T-helper 1 cell treated with Interleukin-12 subunit alpha and Interleukin-12 subunit beta and Interleukin-4 antibody, amounts not matched to agents 30 μg/mL and 1 μg/mL, for 36 hours (primary cell): Measurements from ENCODE around the gene RAMP1.
"Not testable (repeated sequence)": the region's sequence is repeated elsewhere in the genome, so short reads cannot be mapped to it uniquely, and the experiment has no call there.

Source experiments
- H3K27ac Mint-ChIP-seq: one replicate; pipeline ENCODE4 v1.8.0; 2021; ENCODE audit warnings: mild to moderate bottlenecking, mixed read lengths
- H3K27me3 Mint-ChIP-seq: one replicate; pipeline ENCODE4 v1.8.0; 2021; ENCODE audit warnings: low read depth, mixed read lengths
- H3K36me3 Mint-ChIP-seq: one replicate; pipeline ENCODE4 v1.8.0; 2021; ENCODE audit warnings: low read depth, mixed read lengths
- H3K4me1 Mint-ChIP-seq: one replicate; pipeline ENCODE4 v1.8.0; 2021; ENCODE audit warnings: low read depth, mixed read lengths
- H3K4me3 Mint-ChIP-seq: one replicate; pipeline ENCODE4 v1.8.0; 2021; ENCODE audit warnings: mild to moderate bottlenecking, moderate library complexity, mixed read lengths
- H3K9me3 Mint-ChIP-seq: one replicate; pipeline ENCODE4 v1.8.0; 2021; ENCODE audit warnings: mixed read lengths

The RAMP1 gene

DNA sequence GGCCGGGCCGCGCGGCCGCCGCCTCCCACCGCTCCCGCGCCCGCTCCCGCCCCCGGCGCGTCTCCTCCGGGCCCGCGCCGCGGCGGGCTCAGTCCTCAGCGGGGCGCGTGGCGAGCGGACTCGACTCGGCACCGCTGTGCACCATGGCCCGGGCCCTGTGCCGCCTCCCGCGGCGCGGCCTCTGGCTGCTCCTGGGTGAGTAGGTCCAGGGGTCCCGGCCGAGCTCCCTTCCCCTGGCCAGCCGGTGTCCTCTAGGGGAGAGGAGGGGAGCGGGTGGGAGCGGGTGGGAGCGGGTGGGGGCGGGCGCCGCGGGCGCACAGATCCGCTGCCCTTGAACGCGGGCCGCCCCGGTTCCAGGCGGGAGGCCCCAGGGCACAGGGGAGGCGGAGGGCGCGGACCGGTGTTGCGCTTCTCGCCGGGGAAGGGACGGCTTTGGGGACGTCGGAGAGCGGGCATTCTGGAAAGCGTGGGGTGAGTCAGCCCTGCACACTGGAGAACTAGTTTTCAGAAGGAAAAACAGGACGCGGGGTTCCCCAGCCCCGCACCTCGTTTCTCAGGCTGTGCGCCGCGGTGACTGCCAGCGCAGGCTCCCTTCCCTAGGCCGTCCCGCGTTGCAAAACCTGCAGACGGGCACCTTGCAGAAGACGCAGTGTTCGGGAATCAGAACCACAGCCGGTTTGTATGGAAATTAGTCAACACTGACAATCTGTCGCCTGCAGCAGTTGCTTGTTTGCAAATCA is at the start of gene RAMP1:
Gene RAMP1 (plus strand): TSS at position 91 of the 740 bp plus-strand sequence. CDS start 53 bp downstream, at position 144.
- H3K36me3 Mint-ChIP-seq, result peaks cover 1% of the 10 kb centered on the region
- peaks cover 60% of the 10 kb centered on the region for H3K27me3 Mint-ChIP-seq
- H3K27ac Mint-ChIP-seq, result no peak within 1 kb of the TSS

DNA sequence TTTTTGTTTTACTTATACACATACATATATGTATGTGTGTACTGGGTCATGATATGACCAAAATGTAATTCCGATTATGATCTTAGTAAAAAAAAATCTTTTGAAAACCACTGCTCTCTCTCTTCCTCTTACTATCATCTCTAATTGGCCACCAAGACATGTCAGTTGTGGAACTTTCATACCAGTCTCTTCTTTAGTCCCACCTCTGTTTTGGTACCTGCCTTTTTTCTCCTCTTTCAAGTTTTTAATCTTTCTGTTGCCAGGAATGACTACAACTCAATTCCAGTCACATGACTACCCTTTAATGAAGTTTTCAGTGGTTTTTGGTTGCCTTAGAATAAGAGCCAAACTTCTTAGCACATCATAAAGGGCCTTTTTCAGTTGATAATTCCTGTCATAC is 43.8 kb upstream of the RAMP1 start:
- Mint-ChIP-seq H3K9me3 (no peaks in the 10 kb centered on the region), H3K4me3 (no peak overlapping the region), H3K36me3 (peaks cover 7% of the 10 kb centered on the region), H3K4me1 (peaks cover 7% of the 10 kb centered on the region), H3K27me3 (peaks cover 10% of the 10 kb centered on the region), H3K27ac (no peak overlapping the region)

More for the DNA sequence above, at the start of gene RAMP1:
- Mint-ChIP-seq H3K9me3 (no peaks in the 10 kb centered on the region), H3K4me1 (peaks cover 13% of the 10 kb centered on the region), H3K4me3 (peak within 1 kb of the TSS; percentile 80)

DNA sequence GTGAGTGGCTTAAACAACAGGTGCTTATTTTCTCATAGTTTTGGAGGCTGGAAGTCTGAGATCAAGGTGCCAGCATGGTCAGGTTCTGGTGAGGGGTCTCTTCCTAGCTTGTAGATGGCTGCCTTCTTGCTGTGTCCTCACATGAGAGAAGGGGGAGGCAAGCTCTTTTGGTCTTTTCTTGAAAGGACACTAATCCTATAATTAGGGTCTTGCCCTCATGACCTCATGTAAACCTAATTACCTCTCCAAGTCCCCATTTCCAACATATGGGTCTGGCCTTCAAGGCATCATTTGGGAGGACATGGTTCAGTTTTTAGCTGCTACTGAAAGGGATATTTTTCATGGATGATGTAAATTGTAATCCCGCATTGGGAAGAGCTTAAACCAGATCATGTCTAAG is 42.9 kb upstream of the RAMP1 start:
- Mint-ChIP-seq H3K27me3 (peaks cover 9% of the 10 kb centered on the region), H3K9me3 (no peaks in the 10 kb centered on the region), H3K4me1 (peaks cover 7% of the 10 kb centered on the region), H3K27ac (no peak overlapping the region), H3K4me3 (no peak overlapping the region), H3K36me3 (peaks cover 7% of the 10 kb centered on the region)

DNA sequence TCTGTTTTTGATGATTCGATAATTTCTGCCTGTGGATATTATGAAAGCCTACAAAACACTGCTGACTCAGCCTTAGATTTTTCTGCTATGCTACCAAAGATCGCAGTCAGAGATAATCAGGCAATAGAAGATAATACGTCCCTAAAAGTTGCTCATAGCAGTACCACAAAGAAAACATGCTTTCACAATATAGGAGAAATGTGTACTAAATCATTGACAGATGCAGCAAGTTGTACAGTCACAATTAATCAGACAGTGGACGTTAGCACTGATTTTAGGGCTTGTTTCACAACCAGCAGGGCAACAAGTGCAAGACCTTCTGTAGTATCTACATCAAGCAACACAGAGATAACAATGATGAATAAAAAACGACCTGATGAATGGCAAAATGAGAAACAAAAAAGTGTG is 41.4 kb upstream of the RAMP1 start:
- peaks cover 7% of the 10 kb centered on the region for H3K4me1 Mint-ChIP-seq
- H3K27ac Mint-ChIP-seq, result no peak overlapping the region
- H3K27me3 Mint-ChIP-seq, result peaks cover 5% of the 10 kb centered on the region
- H3K9me3 Mint-ChIP-seq, result no peaks in the 10 kb centered on the region
- H3K4me3 Mint-ChIP-seq, result no peak overlapping the region
- peaks cover 7% of the 10 kb centered on the region for H3K36me3 Mint-ChIP-seq

DNA sequence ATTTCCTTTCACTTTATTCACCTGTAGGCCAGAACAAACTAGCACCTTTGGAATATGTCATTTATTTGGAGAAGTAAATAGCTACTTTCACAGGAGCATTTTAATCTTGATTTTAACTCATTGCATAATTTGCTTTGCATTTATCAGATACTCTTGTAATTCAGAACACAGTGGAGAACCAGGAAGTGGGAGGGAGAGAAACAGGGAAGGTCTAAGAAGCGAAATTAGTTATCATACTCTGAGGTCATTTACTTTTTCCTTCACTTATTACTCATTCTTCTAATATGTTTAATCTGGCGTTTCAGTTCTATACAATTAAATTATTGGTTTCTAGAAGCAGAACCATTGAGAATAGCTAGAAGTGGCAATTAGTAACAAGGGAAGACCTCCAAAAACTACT is 40.2 kb upstream of the RAMP1 start:
- peaks cover 4% of the 10 kb centered on the region for H3K27me3 Mint-ChIP-seq
- no peak overlapping the region for H3K27ac Mint-ChIP-seq
- H3K9me3 Mint-ChIP-seq, result no peaks in the 10 kb centered on the region
- H3K36me3 Mint-ChIP-seq, result peaks cover 7% of the 10 kb centered on the region
- no peak overlapping the region for H3K4me3 Mint-ChIP-seq
- H3K4me1 Mint-ChIP-seq, result peaks cover 7% of the 10 kb centered on the region

DNA sequence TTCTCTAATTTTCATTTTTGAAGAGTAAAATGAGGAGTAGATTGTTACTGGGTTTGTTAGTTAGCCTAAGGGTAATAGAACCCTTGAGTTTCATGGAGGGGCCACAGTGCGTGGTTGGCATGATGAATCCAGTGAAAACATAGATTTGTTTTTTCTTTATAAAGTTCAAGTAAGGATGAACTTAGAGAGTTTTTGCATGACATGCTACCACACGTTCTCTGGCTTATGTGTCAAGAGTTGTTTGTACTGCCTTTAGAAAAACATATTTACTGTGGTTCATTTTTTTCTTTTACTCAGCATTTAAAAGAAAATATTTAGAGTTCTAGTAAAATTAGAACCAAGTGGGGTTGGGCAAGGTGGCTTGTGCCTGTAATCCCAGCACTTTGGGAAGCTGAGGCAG is 39.0 kb upstream of the RAMP1 start:
- Mint-ChIP-seq H3K4me3 (no peak overlapping the region), H3K9me3 (no peaks in the 10 kb centered on the region), H3K4me1 (peaks cover 7% of the 10 kb centered on the region), H3K27me3 (peaks cover 2% of the 10 kb centered on the region), H3K27ac (no peak overlapping the region), H3K36me3 (peaks cover 7% of the 10 kb centered on the region)

DNA sequence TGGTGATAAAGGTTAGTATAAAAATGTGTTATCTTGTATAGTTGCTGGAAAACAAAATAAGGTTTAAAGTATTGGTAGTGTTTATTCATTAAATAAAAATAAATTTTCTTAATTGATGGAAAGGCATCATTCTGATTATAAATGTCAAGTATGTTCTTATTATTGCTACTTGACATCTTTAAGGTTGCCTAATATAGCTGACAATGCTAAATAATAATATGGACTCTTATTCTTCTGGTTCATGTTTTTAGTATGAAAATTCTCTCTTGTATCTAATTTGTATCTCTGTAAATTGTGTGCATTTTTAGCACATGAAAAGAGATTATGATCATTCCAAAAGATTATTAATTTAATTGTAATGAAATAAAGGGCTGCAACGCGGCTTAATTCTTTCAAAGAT is 35.9 kb upstream of the RAMP1 start:
- Mint-ChIP-seq H3K4me3 (no peak overlapping the region), H3K27me3 (peaks cover 4% of the 10 kb centered on the region), H3K4me1 (no peaks in the 10 kb centered on the region), H3K9me3 (no peaks in the 10 kb centered on the region), H3K36me3 (no peaks in the 10 kb centered on the region), H3K27ac (no peak overlapping the region)

DNA sequence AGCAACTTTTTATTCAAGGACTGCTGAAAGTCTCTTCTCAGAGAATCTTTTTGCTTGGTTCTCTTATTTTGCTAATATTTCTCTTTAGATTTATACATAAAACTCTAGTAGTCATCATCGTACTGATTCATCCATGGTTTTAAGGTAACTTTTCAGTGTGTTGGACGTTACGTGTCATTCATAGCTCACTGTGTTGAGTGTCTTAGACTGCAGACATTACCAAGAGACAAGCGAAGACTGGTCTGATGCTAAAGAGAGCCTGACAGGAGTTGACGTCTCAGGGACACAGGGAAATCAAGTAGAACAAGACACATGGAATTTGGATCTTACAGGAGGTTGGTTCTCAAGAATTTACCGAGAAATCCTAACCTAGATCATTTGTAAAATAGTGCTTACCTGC is 35.3 kb upstream of the RAMP1 start:
- Mint-ChIP-seq H3K36me3 (no peaks in the 10 kb centered on the region), H3K4me1 (no peaks in the 10 kb centered on the region), H3K27ac (no peak overlapping the region), H3K4me3 (no peak overlapping the region), H3K9me3 (no peaks in the 10 kb centered on the region), H3K27me3 (peaks cover 4% of the 10 kb centered on the region)

DNA sequence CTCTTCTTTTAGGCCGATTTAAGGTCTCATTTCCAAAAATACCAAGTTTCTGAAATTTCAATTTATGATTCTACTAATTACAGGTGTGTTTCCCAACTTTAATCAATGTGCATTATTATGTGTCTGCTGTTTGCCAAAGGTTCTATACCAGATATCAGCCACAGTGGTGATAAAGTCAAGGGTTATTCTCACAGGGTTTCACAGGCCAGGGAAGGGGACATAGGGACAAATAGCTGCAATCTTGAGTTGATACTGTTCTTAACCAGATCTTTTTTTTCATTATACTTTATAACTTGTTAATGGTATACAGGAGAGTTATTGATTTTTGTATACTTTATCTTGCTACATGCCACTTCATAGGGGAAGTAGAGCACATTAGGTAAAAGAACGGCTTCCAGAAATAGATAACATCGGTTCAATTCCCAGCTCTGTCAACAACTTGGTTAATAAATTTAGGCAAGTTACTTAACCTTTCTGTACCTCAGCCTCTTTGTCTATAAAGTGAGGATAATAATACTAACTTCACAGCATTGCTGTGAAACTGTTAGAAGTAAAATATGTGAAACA is 31.9 kb upstream of the RAMP1 start:
- Mint-ChIP-seq H3K27me3 (peaks cover 11% of the 10 kb centered on the region), H3K36me3 (no peaks in the 10 kb centered on the region), H3K4me3 (no peak overlapping the region), H3K9me3 (no peaks in the 10 kb centered on the region), H3K27ac (no peak overlapping the region), H3K4me1 (peaks cover 2% of the 10 kb centered on the region)

DNA sequence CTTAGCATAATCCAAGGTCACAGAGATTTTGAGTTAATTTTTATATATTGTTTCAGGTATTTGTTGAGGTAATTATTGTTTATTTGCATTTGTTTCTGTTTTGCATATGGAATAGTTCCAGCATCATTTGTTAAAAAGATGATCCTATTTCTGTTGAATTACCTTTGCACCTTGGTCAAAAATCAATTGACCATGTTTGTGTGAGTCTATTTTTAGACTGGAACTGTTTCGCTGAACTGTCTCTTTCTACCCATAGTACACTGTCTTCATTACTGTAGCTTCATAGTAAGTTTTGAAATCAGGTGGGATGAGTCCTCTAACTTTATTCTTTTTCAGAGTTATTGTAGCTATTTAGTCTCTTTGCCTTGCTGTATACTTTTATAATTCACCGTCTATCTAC is 28.9 kb upstream of the RAMP1 start:
- Mint-ChIP-seq H3K4me1 (peaks cover 2% of the 10 kb centered on the region), H3K27me3 (peaks cover 8% of the 10 kb centered on the region), H3K27ac (no peak overlapping the region), H3K4me3 (no peak overlapping the region), H3K9me3 (no peaks in the 10 kb centered on the region), H3K36me3 (no peaks in the 10 kb centered on the region)

DNA sequence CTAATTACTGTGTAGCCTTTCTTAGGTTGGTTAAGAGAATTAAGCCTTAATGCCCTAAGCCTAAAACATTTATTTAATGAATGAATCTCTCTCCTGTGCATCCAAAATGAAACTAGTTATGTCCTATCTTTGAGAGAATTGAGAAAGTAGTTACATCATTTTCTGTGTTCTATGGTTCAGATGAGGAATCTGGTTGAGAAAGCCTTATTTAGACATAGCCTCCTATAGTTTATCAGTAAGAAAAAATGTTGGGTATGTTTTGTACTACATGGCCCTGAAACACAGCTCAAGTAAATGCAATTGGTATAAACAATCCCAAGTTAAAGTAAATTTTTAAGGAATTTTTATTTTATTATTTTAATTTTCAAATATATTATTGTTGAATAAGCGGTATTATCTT is 25.9 kb upstream of the RAMP1 start:
- Mint-ChIP-seq H3K36me3 (no peaks in the 10 kb centered on the region), H3K27ac (no peak overlapping the region), H3K4me3 (no peak overlapping the region), H3K27me3 (peaks cover 7% of the 10 kb centered on the region), H3K9me3 (no peaks in the 10 kb centered on the region), H3K4me1 (peaks cover 2% of the 10 kb centered on the region)

DNA sequence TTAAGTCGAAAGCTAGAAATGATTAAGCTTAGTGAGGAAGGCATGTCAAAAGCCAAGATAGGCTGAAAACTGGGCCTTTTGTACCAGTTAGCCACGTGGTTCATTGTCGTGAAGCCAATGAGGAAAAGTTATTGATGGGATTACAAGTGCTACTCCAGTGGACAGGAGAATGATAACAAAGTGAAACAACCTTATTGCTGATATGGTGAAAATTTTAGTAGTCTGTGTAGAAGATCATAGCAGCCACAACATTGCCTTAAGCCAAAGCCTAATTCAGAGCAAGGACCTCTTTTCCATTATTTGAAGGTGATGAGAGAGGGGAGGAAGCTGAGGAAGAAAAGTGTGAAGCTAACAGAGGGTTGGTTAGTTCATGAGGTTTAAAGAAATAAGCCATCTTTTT is 24.1 kb upstream of the RAMP1 start:
- H3K4me3 Mint-ChIP-seq, result no peak overlapping the region
- peaks cover 2% of the 10 kb centered on the region for H3K4me1 Mint-ChIP-seq
- no peaks in the 10 kb centered on the region for H3K9me3 Mint-ChIP-seq
- H3K27me3 Mint-ChIP-seq, result peaks cover 10% of the 10 kb centered on the region
- no peak overlapping the region for H3K27ac Mint-ChIP-seq
- no peaks in the 10 kb centered on the region for H3K36me3 Mint-ChIP-seq

DNA sequence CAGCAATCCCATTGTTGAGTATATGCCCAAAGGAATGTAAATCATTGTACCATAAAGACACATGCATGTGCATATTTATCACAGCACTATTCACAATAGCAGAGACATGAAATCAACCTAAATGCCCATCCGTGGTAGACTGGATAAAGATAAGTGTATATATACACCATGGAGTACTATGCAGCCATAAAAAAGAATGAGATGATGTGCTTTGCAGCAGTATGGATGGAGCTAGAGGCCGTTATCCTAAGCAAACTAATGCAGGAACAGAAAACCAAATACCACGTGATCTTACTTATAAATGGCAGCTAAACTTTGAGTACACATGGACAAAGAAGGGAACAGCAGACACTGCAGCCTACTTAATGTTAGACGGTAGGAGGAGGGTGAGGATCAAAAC is 18.4 kb upstream of the RAMP1 start:
- Mint-ChIP-seq H3K4me1 (no peaks in the 10 kb centered on the region), H3K4me3 (no peak overlapping the region), H3K27ac (no peak overlapping the region), H3K9me3 (no peaks in the 10 kb centered on the region), H3K27me3 (peaks cover 23% of the 10 kb centered on the region), H3K36me3 (no peaks in the 10 kb centered on the region)

DNA sequence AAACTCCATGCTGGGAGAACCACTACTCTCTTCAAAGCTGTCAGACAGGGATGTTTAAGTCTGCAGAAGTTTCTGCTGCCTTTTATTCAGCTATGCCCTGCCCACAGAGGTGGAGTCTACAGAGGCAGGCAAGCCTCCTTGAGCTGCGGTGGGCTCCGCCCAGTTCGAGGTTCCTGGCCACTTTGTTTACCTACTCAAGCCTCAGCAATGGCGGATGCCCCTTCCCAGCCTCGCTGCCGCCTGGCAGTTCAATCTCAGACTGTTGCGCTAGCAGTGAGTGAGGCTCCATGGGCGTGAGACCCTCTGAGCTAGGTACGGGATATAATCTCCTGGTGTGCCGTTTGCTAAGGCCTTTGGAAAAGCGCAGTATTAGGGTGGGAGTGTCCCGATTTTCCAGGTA is 10.5 kb upstream of the RAMP1 start:
- not testable (repeated sequence) for H3K36me3 Mint-ChIP-seq, H3K4me1 Mint-ChIP-seq, H3K4me3 Mint-ChIP-seq, H3K9me3 Mint-ChIP-seq, H3K27ac Mint-ChIP-seq
- H3K27me3 Mint-ChIP-seq, result peaks cover 44% of the 10 kb centered on the region

DNA sequence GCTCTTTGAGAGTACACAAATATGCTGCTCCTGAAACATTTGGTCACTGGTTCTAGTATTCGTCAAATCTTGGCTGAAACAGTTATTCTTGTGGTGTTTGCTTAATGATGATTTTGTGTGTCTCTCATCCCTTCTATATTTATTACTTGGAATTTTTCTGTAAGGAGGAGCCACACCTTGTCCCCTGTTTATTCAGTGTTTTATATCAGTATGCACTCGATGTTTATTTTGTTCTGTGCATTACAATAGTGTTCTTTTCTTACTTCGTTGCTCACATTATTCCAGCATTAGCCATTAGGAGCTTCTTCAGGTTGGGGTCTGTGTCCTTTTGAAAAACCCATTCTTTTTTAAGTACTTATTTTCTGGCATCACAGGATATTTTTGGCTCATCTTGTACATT is 5.1 kb upstream of the RAMP1 start:
- Mint-ChIP-seq H3K36me3 (peaks cover 1% of the 10 kb centered on the region), H3K27me3 (peaks cover 55% of the 10 kb centered on the region), H3K4me3 (no peak overlapping the region), H3K4me1 (peaks cover 9% of the 10 kb centered on the region), H3K27ac (no peak overlapping the region), H3K9me3 (no peaks in the 10 kb centered on the region)
